Neural cell (in vitro differentiated cells): ENCODE results near the gene NGEF.

ENCODE experiments used
- CTCF ChIP-seq: fragments of 450-650 bp; IDR thresholded peaks from 2 replicates; pipeline ENCODE4 v1.5.1; 2014; ENCODE audit warnings: antibody characterized with exemption, mild to moderate bottlenecking, moderate library complexity; ENCODE audit not compliant: poor library complexity, severe bottlenecking
- EP300 ChIP-seq: fragments of 450-650 bp; conservative IDR thresholded peaks from 2 replicates; pipeline ENCODE4 v1.6.1; 2014; ENCODE audit warnings: antibody characterized with exemption, mild to moderate bottlenecking, moderate library complexity; ENCODE audit not compliant: poor library complexity, severe bottlenecking
- TAF1 ChIP-seq: IDR thresholded peaks from 2 replicates; pipeline ENCODE4 v1.6.1; 2012; ENCODE audit warnings: low read depth

GRCh38 chr2:233048569-233049193 is 35.6 kb upstream of the NGEF start:
- no peak for TF ChIP-seq CTCF
- TF ChIP-seq TAF1, result no peak
- TF ChIP-seq EP300, result no peak
